ENCODE measurements around the gene INO80C. TPM values are rescaled to one million over a fixed set of nuclear protein-coding genes. Genes with fewer than 3 reads are reported as not detected.

Gene INO80C
- total RNA-seq: 9.7 and 11.4 TPM in 2 replicates

GRCh38 chr18:35497370-35498197 lies at the start of gene INO80C:
Gene INO80C, minus strand, starts transcription at chr18:35497960. Its CDS starts 86 bp downstream, at chr18:35497874.

Other genes starting within 250 kb of the INO80C start
- gene ZSCAN30, start 207.7 kb downstream of the INO80C start, total RNA-seq: 8.6 and 9.0 TPM in 2 replicates
- gene ZNF24, start 153.5 kb downstream of the INO80C start, total RNA-seq: 32.6 and 38.7 TPM in 2 replicates
- gene ZNF396, start 120.6 kb downstream of the INO80C start, total RNA-seq: 0.95 and 0.98 TPM in 2 replicates
- gene GALNT1, start 83.8 kb upstream of the INO80C start, total RNA-seq: 165 and 227 TPM in 2 replicates